SW480 (cell line): ENCODE measurements around the gene FAM186B.
A peak's percentile ranks its signal among the peaks of the same experiment; 100 is the strongest.
"Not testable (repeated sequence)": the region's sequence is repeated elsewhere in the genome, so short reads cannot be mapped to it uniquely, and the experiment has no call there.

Source experiments
- DNase-seq: peaks from one replicate; pipeline ENCODE4 v3.0.0-alpha.2; 2016; ENCODE audit warnings: low spot score

The FAM186B gene

GRCh38 chr12:49605539-49605938 is at the start of gene FAM186B:
Gene FAM186B (minus strand): TSS chr12:49605639. CDS start chr12:49605477, 162 bp downstream.
- DNase-seq = not testable (repeated sequence)

- no peak for DNase-seq
Measured at GRCh38 chr12:49654715-49655114, 49.3 kb upstream of the FAM186B start.

- DNase-seq = no peak
Measured at GRCh38 chr12:49652921-49653520, 47.6 kb upstream of the FAM186B start.

- no peak for DNase-seq
Measured at GRCh38 chr12:49651855-49652254, 46.4 kb upstream of the FAM186B start.

GRCh38 chr12:49649892-49650291 is 44.5 kb upstream of the FAM186B start:
- no peak for DNase-seq

- DNase-seq = no peak
Measured at GRCh38 chr12:49649445-49649844, 44.0 kb upstream of the FAM186B start.

- no peak for DNase-seq
Measured at GRCh38 chr12:49648712-49649003, 43.2 kb upstream of the FAM186B start.

- peak; percentile 27 for DNase-seq
Measured at GRCh38 chr12:49647827-49648711, 42.6 kb upstream of the FAM186B start.

- DNase-seq = peak; percentile 41
Measured at GRCh38 chr12:49646871-49647654, 41.6 kb upstream of the FAM186B start.

- no peak for DNase-seq
Measured at GRCh38 chr12:49646331-49646830, 40.9 kb upstream of the FAM186B start.

GRCh38 chr12:49645146-49646039 is 40.0 kb upstream of the FAM186B start:
- DNase-seq = no peak

GRCh38 chr12:49644620-49644994 is 39.2 kb upstream of the FAM186B start:
- DNase-seq = peak; percentile 60

GRCh38 chr12:49643961-49644619 is 38.7 kb upstream of the FAM186B start:
- DNase-seq = no peak

- DNase-seq = no peak
Measured at GRCh38 chr12:49643135-49643534, 37.7 kb upstream of the FAM186B start.

- no peak for DNase-seq
Measured at GRCh38 chr12:49642370-49642802, 36.9 kb upstream of the FAM186B start.

- no peak for DNase-seq
Measured at GRCh38 chr12:49641748-49642369, 36.4 kb upstream of the FAM186B start.

- DNase-seq = peak; percentile 68
Measured at GRCh38 chr12:49636979-49637755, 31.7 kb upstream of the FAM186B start.

- DNase-seq = no peak
Measured at GRCh38 chr12:49636574-49636973, 31.1 kb upstream of the FAM186B start.

GRCh38 chr12:49635656-49636055 is 30.2 kb upstream of the FAM186B start:
- no peak for DNase-seq

- DNase-seq = no peak
Measured at GRCh38 chr12:49635036-49635435, 29.6 kb upstream of the FAM186B start.
